GM12872 (cell line): Measurements from ENCODE around the gene KASH5.

Source experiments
- TF ChIP-seq, protein P1 (sequence below): IDR thresholded peaks from 3 replicates; pipeline ENCODE4 v1.5.1; 2011; ENCODE audit warnings: low read depth, mild to moderate bottlenecking, low read length, moderate library complexity; ENCODE audit not compliant: insufficient read depth

KASH5 gene

DNA sequence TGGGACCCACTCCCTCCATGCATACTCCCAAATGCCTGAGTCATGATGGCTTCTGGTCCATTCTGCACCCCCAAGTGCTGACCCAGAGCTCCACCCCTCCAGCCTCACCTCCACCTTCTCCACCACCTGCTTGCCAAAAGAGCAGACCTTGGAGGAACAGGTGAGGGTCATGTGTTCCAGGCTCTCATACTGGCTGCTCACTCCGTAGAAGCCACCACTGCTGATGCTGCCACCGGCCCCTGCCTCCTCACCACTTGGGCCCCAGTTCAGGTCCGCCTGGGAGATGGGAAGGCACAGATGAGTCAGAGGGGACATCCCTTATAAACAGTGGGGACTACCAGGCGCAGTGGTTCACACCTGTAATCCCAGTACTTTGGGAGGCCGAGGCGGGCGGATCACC is 44.9 kb upstream of the KASH5 start:
- TF ChIP-seq, protein P1, sequence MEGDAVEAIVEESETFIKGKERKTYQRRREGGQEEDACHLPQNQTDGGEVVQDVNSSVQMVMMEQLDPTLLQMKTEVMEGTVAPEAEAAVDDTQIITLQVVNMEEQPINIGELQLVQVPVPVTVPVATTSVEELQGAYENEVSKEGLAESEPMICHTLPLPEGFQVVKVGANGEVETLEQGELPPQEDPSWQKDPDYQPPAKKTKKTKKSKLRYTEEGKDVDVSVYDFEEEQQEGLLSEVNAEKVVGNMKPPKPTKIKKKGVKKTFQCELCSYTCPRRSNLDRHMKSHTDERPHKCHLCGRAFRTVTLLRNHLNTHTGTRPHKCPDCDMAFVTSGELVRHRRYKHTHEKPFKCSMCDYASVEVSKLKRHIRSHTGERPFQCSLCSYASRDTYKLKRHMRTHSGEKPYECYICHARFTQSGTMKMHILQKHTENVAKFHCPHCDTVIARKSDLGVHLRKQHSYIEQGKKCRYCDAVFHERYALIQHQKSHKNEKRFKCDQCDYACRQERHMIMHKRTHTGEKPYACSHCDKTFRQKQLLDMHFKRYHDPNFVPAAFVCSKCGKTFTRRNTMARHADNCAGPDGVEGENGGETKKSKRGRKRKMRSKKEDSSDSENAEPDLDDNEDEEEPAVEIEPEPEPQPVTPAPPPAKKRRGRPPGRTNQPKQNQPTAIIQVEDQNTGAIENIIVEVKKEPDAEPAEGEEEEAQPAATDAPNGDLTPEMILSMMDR = no peak

GRCh38 chr19:49344505-49345423 is 43.3 kb upstream of the KASH5 start:
- TF ChIP-seq, protein P1 = no peak

GRCh38 chr19:49347191-49347590 is 40.9 kb upstream of the KASH5 start:
- TF ChIP-seq, protein P1 = no peak

GRCh38 chr19:49347835-49348234 is 40.2 kb upstream of the KASH5 start:
- TF ChIP-seq, protein P1 = no peak

DNA sequence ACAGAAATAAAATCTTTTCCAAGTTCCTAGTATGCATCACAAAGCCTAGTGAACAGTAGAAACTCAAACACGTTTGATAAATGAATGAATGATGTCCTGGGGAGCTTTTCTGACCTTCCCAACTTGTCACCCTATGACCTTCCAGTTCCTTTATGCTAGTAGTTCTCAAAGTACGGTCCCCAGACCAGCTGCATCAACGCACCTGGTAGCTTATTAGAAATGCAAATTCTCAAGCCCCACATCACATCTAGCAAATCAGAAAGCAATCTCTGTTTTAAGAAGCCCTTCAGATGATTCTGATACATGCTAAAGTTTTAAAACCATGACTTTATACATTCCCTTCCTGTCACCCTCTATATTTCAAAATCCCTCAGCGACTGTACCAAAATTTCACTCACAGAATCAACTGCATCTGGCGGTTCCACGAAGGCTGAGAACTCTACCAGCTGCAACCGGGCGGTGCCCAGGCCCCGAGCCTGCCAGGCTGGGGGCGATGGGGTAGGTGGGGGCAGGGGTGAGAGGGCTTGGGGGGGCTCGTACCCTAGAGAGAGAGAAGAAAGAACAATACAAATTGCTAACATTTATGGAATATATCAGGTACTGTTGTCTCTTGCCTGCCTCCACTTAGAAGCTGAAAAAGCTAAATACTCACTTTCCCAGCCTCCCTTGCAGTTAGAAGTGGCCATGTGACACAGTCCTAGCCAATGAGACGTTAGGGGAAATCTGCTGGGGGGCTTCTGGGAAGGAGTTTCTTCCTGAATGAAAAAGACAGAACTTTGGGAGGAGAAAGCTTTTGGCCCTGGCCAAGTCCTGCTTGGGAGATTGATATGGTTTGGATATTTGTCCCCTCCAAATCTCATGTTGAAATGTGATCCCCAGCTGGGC is 39.5 kb upstream of the KASH5 start:
- TF ChIP-seq, protein P1 = no peak

- TF ChIP-seq, protein P1 = no peak
Measured at GRCh38 chr19:49349567-49349966, 38.5 kb upstream of the KASH5 start.

GRCh38 chr19:49355909-49356353 is 32.1 kb upstream of the KASH5 start:
- TF ChIP-seq, protein P1 = no peak
